Smooth muscle cell (in vitro differentiated cells): ENCODE data around the gene HES6. TPM values are rescaled to one million over a fixed set of nuclear protein-coding genes. Genes with fewer than 3 reads are reported as not detected.

Experiments used
- DNase-seq: peaks from one replicate; lab custom pipeline; 2025; ENCODE audit not compliant: unreplicated experiment; lab: John Stamatoyannopoulos, UW
- H2AFZ ChIP-seq: fragments of 200-600 bp; sonication (generic); 2 replicates; pipeline ENCODE4 v1.6.0; 2016; ENCODE audit warnings: antibody characterized with exemption, low read depth, mild to moderate bottlenecking
- H3F3A ChIP-seq: fragments of 200-600 bp; sonication (generic); 2 replicates; pipeline ENCODE4 v1.6.0; 2017; ENCODE audit warnings: antibody characterized with exemption, low read depth
- H3K27ac ChIP-seq: fragments of 200-600 bp; sonication (generic); 2 replicates; pipeline ENCODE4 v1.5.1; 2016; ENCODE audit warnings: low read depth, mild to moderate bottlenecking
- H3K27me3 ChIP-seq: fragments of 200-600 bp; sonication (generic); 2 replicates; pipeline ENCODE4 v1.6.1; 2016; ENCODE audit warnings: low read depth, mild to moderate bottlenecking
- H3K36me3 ChIP-seq: fragments of 200-600 bp; sonication (generic); 2 replicates; pipeline ENCODE4 v1.5.1; 2016; ENCODE audit warnings: low read depth
- H3K4me1 ChIP-seq: fragments of 200-600 bp; sonication (generic); 2 replicates; pipeline ENCODE4 v1.5.1; 2016; ENCODE audit warnings: low read depth
- H3K4me2 ChIP-seq: fragments of 200-600 bp; sonication (generic); 2 replicates; pipeline ENCODE4 v1.6.0; 2016; ENCODE audit warnings: mild to moderate bottlenecking
- H3K4me3 ChIP-seq: fragments of 200-600 bp; sonication (generic); 2 replicates; pipeline ENCODE4 v1.5.1; 2016; ENCODE audit warnings: mild to moderate bottlenecking
- H3K79me2 ChIP-seq: fragments of 200-600 bp; sonication (generic); 2 replicates; pipeline ENCODE4 v1.6.0; 2016; ENCODE audit warnings: low read depth, mild to moderate bottlenecking
- H3K9ac ChIP-seq: fragments of 200-600 bp; sonication (generic); 2 replicates; pipeline ENCODE4 v1.6.0; 2016; ENCODE audit warnings: low read depth
- H3K9me3 ChIP-seq: fragments of 200-600 bp; sonication (generic); replicated peaks from 2 replicates; pipeline ENCODE4 v1.5.1; 2016; ENCODE audit warnings: low read depth
- H4K20me1 ChIP-seq: fragments of 200-600 bp; sonication (generic); 2 replicates; pipeline ENCODE4 v1.6.0; 2016; ENCODE audit warnings: low read depth
- CTCF ChIP-seq: fragments of 200-600 bp; sonication (generic); IDR thresholded peaks from 2 replicates; pipeline ENCODE4 v1.5.1; 2017; ENCODE audit warnings: borderline replicate concordance, mild to moderate bottlenecking, antibody characterized with exemption; ENCODE audit not compliant: insufficient read depth, poor library complexity, severe bottlenecking
- WGBS: methylation state at CpG from one replicate; pipeline ENCODE4 v1.1.7; 2016; ENCODE audit warnings: low lambda C conversion rate; 5-methylcytosine and 5-hydroxymethylcytosine counted together
- polyA plus RNA-seq: library from polyadenylated mRNA; unstranded; fragments of >200 nt; fragmentation: Nextera tagmentation; extraction: Ambion mirVana; gene quantifications from 2 replicates; pipeline ENCODE4 v1.2.1, GENCODE V29; 2016
- total RNA-seq: library from RNA; depleted of rRNA; stranded (reverse); fragments of >200 nt; gene quantifications from 2 replicates; pipeline ENCODE4 v1.2.3, GENCODE V29; 2014

Gene HES6
- total and polyA plus RNA-seq, 2 experiments from 2014 or later, result 0.81 to 2.7 TPM

- Histone ChIP-seq H3F3A (peaks cover 3% of the 10 kb centered on the region), H3K79me2 (no peaks in the 10 kb centered on the region), H3K9me3 (no peaks in the 10 kb centered on the region), H2AFZ (no peak overlapping the region), H3K27me3 (no peaks in the 10 kb centered on the region), H3K27ac (no peak overlapping the region), H3K36me3 (no peaks in the 10 kb centered on the region), H3K9ac (no peak overlapping the region), H4K20me1 (no peaks in the 10 kb centered on the region), H3K4me1 (peaks cover 4% of the 10 kb centered on the region), H3K4me3 (no peak overlapping the region), H3K4me2 (no peak overlapping the region)
- no peak for DNase-seq
- TF ChIP-seq CTCF, result no peak
- WGBS, result 89% methylated on average over 4 of the region's 4 CpGs
Observed at GRCh38 chr2:238264072-238264460, 24.2 kb upstream of the HES6 start.

GRCh38 chr2:238263204-238264071, 23.6 kb upstream of the HES6 start:
- H4K20me1 ChIP-seq, result no peaks in the 10 kb centered on the region
- H3K4me2 ChIP-seq, result peak overlapping the region; percentile 13
- peaks cover 3% of the 10 kb centered on the region for H3F3A ChIP-seq
- H3K4me1 ChIP-seq, result peaks cover 4% of the 10 kb centered on the region
- no peak overlapping the region for H3K4me3 ChIP-seq
- TF ChIP-seq CTCF, result peak; percentile 80
- no peaks in the 10 kb centered on the region for H3K36me3 ChIP-seq
- no peak overlapping the region for H3K9ac ChIP-seq
- peak; percentile 63 for DNase-seq
- H3K79me2 ChIP-seq, result no peaks in the 10 kb centered on the region
- no peaks in the 10 kb centered on the region for H3K27me3 ChIP-seq
- 33% methylated on average over 13 of the region's 13 CpGs for WGBS
- H2AFZ ChIP-seq, result no peak overlapping the region
- no peak overlapping the region for H3K27ac ChIP-seq
- no peaks in the 10 kb centered on the region for H3K9me3 ChIP-seq

- H2AFZ ChIP-seq, result no peak overlapping the region
- peaks cover 3% of the 10 kb centered on the region for H3F3A ChIP-seq
- no peak for TF ChIP-seq CTCF
- no peaks in the 10 kb centered on the region for H3K9me3 ChIP-seq
- no peak overlapping the region for H3K27ac ChIP-seq
- H3K79me2 ChIP-seq, result no peaks in the 10 kb centered on the region
- no peaks in the 10 kb centered on the region for H4K20me1 ChIP-seq
- no peak overlapping the region for H3K9ac ChIP-seq
- 96% methylated on average over 12 of the region's 12 CpGs for WGBS
- no peaks in the 10 kb centered on the region for H3K27me3 ChIP-seq
- DNase-seq, result no peak
- peaks cover 4% of the 10 kb centered on the region for H3K4me1 ChIP-seq
- no peak overlapping the region for H3K4me2 ChIP-seq
- H3K4me3 ChIP-seq, result no peak overlapping the region
- no peaks in the 10 kb centered on the region for H3K36me3 ChIP-seq
Observed at GRCh38 chr2:238262496-238263122, 22.8 kb upstream of the HES6 start.
